ENCODE results near the gene SCAF4. TPM values are rescaled to one million over a fixed set of nuclear protein-coding genes. Genes with fewer than 3 reads are reported as not detected.

SCAF4 gene
- total RNA-seq, 2 donors from 2014 or later, result 15.4 to 27.5 TPM

DNA sequence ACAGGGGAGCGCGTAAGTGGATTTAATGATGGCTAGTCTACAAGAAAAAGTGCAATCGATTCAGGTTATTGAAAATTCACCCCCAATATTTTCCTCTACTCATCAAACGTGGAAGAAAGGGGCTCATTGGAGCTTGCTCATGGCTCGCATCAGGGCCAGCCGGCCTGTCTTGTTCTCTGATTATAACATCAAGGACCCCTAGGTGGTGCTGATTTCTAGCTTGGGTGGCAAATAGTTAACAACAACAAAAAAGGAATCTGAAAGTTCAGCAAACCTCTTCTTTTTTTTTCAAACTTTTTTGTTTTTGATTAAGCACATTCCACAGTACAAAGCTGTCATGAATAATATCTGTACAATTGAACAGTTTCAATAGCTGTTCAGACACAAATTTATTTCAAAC, 108.3 kb downstream of the SCAF4 start:
- TF ChIP-seq, protein P1, sequence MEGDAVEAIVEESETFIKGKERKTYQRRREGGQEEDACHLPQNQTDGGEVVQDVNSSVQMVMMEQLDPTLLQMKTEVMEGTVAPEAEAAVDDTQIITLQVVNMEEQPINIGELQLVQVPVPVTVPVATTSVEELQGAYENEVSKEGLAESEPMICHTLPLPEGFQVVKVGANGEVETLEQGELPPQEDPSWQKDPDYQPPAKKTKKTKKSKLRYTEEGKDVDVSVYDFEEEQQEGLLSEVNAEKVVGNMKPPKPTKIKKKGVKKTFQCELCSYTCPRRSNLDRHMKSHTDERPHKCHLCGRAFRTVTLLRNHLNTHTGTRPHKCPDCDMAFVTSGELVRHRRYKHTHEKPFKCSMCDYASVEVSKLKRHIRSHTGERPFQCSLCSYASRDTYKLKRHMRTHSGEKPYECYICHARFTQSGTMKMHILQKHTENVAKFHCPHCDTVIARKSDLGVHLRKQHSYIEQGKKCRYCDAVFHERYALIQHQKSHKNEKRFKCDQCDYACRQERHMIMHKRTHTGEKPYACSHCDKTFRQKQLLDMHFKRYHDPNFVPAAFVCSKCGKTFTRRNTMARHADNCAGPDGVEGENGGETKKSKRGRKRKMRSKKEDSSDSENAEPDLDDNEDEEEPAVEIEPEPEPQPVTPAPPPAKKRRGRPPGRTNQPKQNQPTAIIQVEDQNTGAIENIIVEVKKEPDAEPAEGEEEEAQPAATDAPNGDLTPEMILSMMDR (IDR thresholded peaks at IDR 0.05), result no peak
- ATAC-seq (ENCODE audit: insufficient number of reproducible peaks, low FRiP score, low read depth) (no peak), DNase-seq (ENCODE audit: low spot score) (no peak)
- H3K9me3 ChIP-seq, result no peaks in the 10 kb centered on the region
- H3K27ac ChIP-seq, result no peak overlapping the region
- no peaks in the 10 kb centered on the region for H3K4me1 ChIP-seq (ENCODE audit: control insufficient read depth in 1 of 2, low read depth in 2 of 2)
- H3K4me3 ChIP-seq, result no peak overlapping the region
- H3K36me3 ChIP-seq, result no peaks in the 10 kb centered on the region
- H3K27me3 ChIP-seq (replicated peaks; ENCODE audit: insufficient read depth), result no peaks in the 10 kb centered on the region

DNA sequence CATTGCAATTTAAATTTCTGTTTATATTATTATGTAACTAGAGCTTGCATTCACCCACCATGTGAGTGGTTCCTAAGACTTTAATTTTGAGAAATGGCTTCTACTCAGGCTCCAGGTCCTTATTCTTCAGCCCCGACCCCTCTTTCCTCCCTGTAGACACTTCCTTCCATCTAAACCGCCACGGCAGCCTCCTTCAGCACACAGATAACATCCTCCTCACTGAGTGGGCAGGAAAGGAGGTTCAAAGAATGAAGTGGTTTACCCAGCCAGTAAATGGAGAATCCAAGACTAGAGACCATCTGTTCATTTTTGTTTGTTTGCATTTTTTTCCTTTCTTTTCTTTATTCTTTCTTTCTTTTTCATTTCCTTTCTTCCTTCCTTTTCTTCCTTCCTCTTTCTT, 109.5 kb downstream of the SCAF4 start:
- Histone ChIP-seq H3K36me3 (no peaks in the 10 kb centered on the region), H3K27ac (no peak overlapping the region), H3K4me1 (ENCODE audit: control insufficient read depth in 1 of 2, low read depth in 2 of 2) (no peaks in the 10 kb centered on the region), H3K9me3 (no peaks in the 10 kb centered on the region), H3K4me3 (no peak overlapping the region), H3K27me3 (replicated peaks; ENCODE audit: insufficient read depth) (no peaks in the 10 kb centered on the region)
- DNase-seq (ENCODE audit: low spot score), result no peak
- ATAC-seq (ENCODE audit: insufficient number of reproducible peaks, low FRiP score, low read depth), result no peak
- TF ChIP-seq, protein P1 (IDR thresholded peaks at IDR 0.05), result no peak

Other genes starting within 250 kb of the SCAF4 start
- gene SOD1, start 72.4 kb downstream of the SCAF4 start, total RNA-seq, result 100 to 1,000 TPM; 111 to 215 TPM
- gene HUNK, start 140.9 kb upstream of the SCAF4 start, total RNA-seq, result under 1 TPM; 0.27 to 0.42 TPM